ENCODE measurements around the gene AKAIN1.

Gene AKAIN1

DNA sequence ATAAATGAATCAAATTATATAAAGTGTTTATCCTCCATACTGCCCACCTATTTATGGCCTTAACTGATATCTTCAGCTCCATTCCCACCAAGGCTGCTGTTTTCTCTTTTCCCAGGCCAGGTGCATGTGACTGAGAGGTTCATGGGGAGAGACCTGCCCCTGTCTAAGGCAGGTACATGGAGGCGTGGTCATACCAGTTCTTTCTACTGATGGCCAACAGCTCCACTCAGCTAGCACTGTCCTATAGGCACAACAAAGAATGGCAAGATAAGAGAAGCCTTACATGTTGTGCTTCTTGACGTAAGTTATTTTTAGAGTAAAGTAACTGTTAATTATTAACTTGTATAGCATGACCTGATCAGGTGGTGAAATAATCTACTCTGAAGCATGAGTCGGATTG lies 16.8 kb downstream of the AKAIN1 start:
- TF ChIP-seq ZFX (IDR thresholded peaks at IDR 0.05; ENCODE audit: borderline replicate concordance): no peak
- TF ChIP-seq, protein P1, sequence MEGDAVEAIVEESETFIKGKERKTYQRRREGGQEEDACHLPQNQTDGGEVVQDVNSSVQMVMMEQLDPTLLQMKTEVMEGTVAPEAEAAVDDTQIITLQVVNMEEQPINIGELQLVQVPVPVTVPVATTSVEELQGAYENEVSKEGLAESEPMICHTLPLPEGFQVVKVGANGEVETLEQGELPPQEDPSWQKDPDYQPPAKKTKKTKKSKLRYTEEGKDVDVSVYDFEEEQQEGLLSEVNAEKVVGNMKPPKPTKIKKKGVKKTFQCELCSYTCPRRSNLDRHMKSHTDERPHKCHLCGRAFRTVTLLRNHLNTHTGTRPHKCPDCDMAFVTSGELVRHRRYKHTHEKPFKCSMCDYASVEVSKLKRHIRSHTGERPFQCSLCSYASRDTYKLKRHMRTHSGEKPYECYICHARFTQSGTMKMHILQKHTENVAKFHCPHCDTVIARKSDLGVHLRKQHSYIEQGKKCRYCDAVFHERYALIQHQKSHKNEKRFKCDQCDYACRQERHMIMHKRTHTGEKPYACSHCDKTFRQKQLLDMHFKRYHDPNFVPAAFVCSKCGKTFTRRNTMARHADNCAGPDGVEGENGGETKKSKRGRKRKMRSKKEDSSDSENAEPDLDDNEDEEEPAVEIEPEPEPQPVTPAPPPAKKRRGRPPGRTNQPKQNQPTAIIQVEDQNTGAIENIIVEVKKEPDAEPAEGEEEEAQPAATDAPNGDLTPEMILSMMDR (IDR thresholded peaks at IDR 0.05): no peak
- no peak overlapping the region for H3K27ac ChIP-seq

DNA sequence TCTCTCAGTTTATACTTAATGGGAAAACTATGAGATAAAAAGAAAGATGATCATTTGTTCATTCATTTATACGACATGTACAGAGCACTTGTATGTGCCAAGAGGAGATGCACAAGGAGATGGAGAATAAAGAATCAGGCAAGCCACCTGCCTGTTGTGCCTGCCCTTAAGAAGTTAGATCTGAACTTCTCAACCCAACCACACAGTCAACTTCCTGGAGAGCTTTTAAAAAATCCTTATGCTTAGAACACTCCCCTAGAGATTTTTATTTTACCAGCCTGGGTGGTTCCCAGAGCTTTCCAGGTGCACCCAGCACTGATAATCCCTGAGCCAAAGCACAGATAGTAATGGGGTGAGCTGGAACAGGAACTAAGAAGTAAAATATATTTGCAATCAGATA lies 18.5 kb downstream of the AKAIN1 start:
- H3K27ac ChIP-seq: no peak overlapping the region
- no peak for TF ChIP-seq ZFX (IDR thresholded peaks at IDR 0.05; ENCODE audit: borderline replicate concordance)
- TF ChIP-seq, protein P1 (IDR thresholded peaks at IDR 0.05): no peak

DNA sequence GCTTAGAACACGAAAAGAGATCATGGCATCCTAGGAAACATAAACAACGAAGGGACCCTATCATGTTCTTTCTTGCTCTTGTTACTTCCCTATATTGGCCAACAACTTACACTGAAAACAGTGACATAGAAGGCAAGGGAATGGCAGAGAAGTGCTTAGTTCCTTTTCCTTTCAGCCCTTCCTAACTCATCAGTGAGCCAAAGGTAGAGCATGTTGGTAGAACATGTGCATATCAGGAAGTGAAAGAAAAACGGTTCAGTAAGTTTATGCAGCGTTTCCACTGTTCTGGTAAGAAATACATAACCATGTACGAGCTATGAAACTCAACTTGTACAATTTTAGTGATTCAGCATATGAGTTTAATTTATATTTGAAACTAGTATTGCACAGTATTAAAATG lies 21.7 kb downstream of the AKAIN1 start:
- no peak for TF ChIP-seq ZFX (IDR thresholded peaks at IDR 0.05; ENCODE audit: borderline replicate concordance)
- TF ChIP-seq, protein P1 (IDR thresholded peaks at IDR 0.05): no peak
- H3K27ac ChIP-seq: no peak overlapping the region

DNA sequence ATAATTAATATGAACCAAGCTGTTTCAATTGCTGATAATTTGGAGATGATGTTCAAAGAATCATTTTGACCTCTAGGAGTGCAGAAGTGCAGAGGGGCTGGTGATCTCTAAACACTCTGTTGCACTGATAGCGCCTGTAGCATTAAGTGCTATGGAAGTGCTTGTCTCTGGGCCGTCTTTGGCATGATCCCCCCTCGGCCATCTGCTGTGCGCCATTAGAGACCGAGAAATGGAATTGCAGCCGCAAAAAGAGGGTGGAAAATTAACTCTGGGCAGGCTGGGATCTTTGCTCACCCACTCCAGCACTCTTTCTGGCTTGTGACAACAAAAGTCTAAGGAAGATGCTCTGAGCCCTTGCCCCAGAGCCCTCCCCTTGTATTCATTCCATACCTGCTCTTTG lies 23.4 kb downstream of the AKAIN1 start:
- H3K27ac ChIP-seq: no peak overlapping the region
- TF ChIP-seq, protein P1 (IDR thresholded peaks at IDR 0.05): no peak
- no peak for TF ChIP-seq ZFX (IDR thresholded peaks at IDR 0.05; ENCODE audit: borderline replicate concordance)

DNA sequence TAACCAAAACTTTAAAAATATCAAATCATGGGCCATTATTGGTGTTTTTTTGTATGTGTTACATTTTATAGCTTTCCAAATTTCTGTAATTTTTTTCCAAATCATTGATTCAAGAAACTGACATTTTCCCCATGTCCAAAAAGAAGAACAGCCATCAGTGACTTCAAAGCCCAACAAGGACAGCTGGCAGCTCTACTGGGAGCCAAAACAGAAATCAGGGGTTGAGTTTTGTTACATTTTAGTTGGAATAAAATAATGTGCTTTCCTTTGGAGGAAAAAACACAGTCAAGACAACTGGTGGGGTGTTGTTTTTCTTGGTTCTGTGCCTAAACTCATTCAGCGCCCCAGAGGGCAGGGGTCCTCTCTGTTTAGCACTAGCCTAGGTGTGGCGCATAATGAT lies 23.8 kb downstream of the AKAIN1 start:
- TF ChIP-seq, protein P1 (IDR thresholded peaks at IDR 0.05): no peak
- TF ChIP-seq ZFX (IDR thresholded peaks at IDR 0.05; ENCODE audit: borderline replicate concordance): no peak

DNA sequence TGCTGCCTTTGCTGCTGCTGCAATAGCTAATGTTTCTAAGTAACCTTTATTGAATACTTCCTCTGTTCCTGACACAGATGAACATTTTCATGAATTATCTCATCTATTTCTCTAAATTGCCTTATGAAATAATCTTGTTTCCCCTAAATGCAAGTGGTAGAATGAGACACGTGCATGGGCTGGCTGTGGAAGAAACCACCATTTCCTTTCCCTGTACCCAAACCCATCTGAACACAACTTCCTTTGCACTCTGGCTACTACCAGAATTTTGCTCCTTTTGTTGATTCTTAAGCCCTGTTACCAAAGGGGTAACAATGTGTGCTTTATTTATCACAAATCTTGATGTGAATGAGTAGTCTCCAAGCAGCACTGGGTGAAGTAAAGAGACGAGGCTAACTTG lies 29.2 kb downstream of the AKAIN1 start:
- TF ChIP-seq, protein P1 (IDR thresholded peaks at IDR 0.05): no peak
- no peak for TF ChIP-seq ZFX (IDR thresholded peaks at IDR 0.05; ENCODE audit: borderline replicate concordance)
- H3K27ac ChIP-seq: no peak overlapping the region

More for the DNA sequence above, 23.8 kb downstream of the AKAIN1 start:
- H3K27ac ChIP-seq: no peak overlapping the region

DNA sequence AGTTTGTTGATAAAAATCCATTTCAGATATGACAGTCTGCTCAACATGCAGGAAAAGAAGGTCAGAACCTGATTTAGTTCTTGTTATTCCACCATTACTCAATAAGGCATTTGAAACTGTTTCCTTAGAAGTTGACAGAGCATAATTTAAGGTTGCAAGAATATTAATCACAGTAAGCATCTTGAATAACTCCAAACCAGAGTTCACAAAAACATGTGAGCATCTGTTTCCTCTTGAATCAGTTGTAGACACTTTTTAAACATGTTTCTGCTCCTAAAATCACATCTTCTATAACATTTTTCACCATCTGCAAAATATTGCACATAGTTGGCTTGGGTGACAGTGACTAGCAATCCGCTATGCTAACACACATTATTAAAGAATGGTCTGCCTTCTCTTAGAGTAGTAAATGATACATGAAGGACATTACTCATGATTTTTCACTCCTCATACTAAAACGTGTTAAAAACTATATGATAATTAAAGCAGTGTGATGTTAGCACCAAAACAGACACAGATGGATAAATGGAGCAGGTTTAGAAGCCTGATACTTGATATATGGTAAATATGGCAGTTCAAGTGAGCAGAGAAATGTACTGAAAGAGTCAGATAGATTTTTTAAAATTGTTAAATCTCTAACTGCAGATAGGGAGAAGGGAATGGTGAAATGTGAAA lies 30.3 kb downstream of the AKAIN1 start:
- H3K27ac ChIP-seq: no peak overlapping the region
- no peak for TF ChIP-seq ZFX (IDR thresholded peaks at IDR 0.05; ENCODE audit: borderline replicate concordance)
- TF ChIP-seq, protein P1 (IDR thresholded peaks at IDR 0.05): no peak

Data from 22Rv1 (cell line).